Astrocyte of the spinal cord (primary cell): ENCODE data around the gene GRAMD2A.
A peak's percentile ranks its signal among the peaks of the same experiment; 100 is the strongest.

Experiments used
- DNase-seq: peaks from one replicate; pipeline ENCODE4 v3.0.0; 2011; ENCODE audit warnings: low read depth, low spot score
- H3K4me3 ChIP-seq: 2 replicates; pipeline ENCODE4 v1.5.1; 2011; ENCODE audit warnings: low read depth, mild to moderate bottlenecking, low read length, moderate library complexity
- CTCF ChIP-seq: IDR thresholded peaks from 2 replicates; pipeline ENCODE4 v1.5.1; 2012; ENCODE audit warnings: low read depth, mild to moderate bottlenecking, low read length, inconsistent platforms
- in situ Hi-C: cut with HindIII; loops from 2 replicates; pipeline ENCODE4 v1.10.0; 2017; ENCODE audit warnings: low sequenced_read_pairs

Gene GRAMD2A

GRCh38 chr15:72205273-72205672 lies 7.7 kb upstream of the GRAMD2A start:
- in situ Hi-C loops: no loop called here
- H3K4me3 ChIP-seq: no peak overlapping the region
- DNase-seq: no peak
- TF ChIP-seq CTCF: no peak

- DNase-seq: peak; percentile 86
- in situ Hi-C loops: no loop called here
- H3K4me3 ChIP-seq: no peak overlapping the region
- no peak for TF ChIP-seq CTCF
Observed at GRCh38 chr15:72203507-72203837, 5.9 kb upstream of the GRAMD2A start.

- no peak for DNase-seq
- in situ Hi-C loops: no loop called here
- TF ChIP-seq CTCF: no peak
- no peak overlapping the region for H3K4me3 ChIP-seq
Observed at GRCh38 chr15:72202801-72203506, 5.4 kb upstream of the GRAMD2A start.

- no peak overlapping the region for H3K4me3 ChIP-seq
- no peak for DNase-seq
- no peak for TF ChIP-seq CTCF
- in situ Hi-C loops: no loop called here
Observed at GRCh38 chr15:72202302-72202701, 4.7 kb upstream of the GRAMD2A start.

- DNase-seq: no peak
- no peak overlapping the region for H3K4me3 ChIP-seq
- in situ Hi-C loops: no loop called here
- no peak for TF ChIP-seq CTCF
Observed at GRCh38 chr15:72201391-72201921, 3.9 kb upstream of the GRAMD2A start.

GRCh38 chr15:72200395-72201237 lies 3.0 kb upstream of the GRAMD2A start:
- no peak overlapping the region for H3K4me3 ChIP-seq
- DNase-seq: no peak
- in situ Hi-C loops: no loop called here
- TF ChIP-seq CTCF: no peak
